Coronary artery (tissue), 2 donors: ENCODE measurements around the gene TRIM8.

Source experiments
- DNase-seq: peaks from one replicate; pipeline ENCODE4 v3.0.0-alpha.2; 2017; ENCODE audit warnings: low spot score
- H3K27ac ChIP-seq, 2 donors: fragments of 200-600 bp; sonication (generic); one replicate each; pipeline ENCODE4 v1.5.1; 2016 to 2019
- H3K4me3 ChIP-seq: fragments of 200-600 bp; sonication (generic); 2 replicates; pipeline ENCODE4 v1.5.1; 2016; ENCODE audit warnings: mild to moderate bottlenecking, moderate library complexity
- CTCF ChIP-seq: fragments of 200-600 bp; sonication (generic); IDR thresholded peaks from one replicate; pipeline ENCODE4 v1.5.1; 2019; ENCODE audit warnings: antibody characterized with exemption

TRIM8 gene

GRCh38 chr10:102627736-102628293 lies 16.5 kb upstream of the TRIM8 start:
- no peak overlapping the region for H3K4me3 ChIP-seq
- peak overlapping the region; percentile 82 to 86 for H3K27ac ChIP-seq
- no peak for TF ChIP-seq CTCF
- no peak for DNase-seq

- Histone ChIP-seq H3K4me3 (no peak overlapping the region), H3K27ac (peak overlapping the region; percentile 82 to 86)
- TF ChIP-seq CTCF, result no peak
- DNase-seq, result no peak
Measured at GRCh38 chr10:102628451-102628911, 15.8 kb upstream of the TRIM8 start.

- Histone ChIP-seq H3K27ac (peak overlapping the region; percentile 82 to 86), H3K4me3 (no peak overlapping the region)
- DNase-seq, result no peak
- TF ChIP-seq CTCF, result no peak
Measured at GRCh38 chr10:102629661-102630614, 14.3 kb upstream of the TRIM8 start.

- TF ChIP-seq CTCF, result no peak
- DNase-seq, result no peak
- Histone ChIP-seq H3K27ac (peak overlapping the region in 1 of 2 donors; percentile 73), H3K4me3 (no peak overlapping the region)
Measured at GRCh38 chr10:102630663-102631062, 13.6 kb upstream of the TRIM8 start.

- Histone ChIP-seq H3K4me3 (no peak overlapping the region), H3K27ac (peak overlapping the region in 1 of 2 donors; percentile 73)
- TF ChIP-seq CTCF, result no peak
- no peak for DNase-seq
Measured at GRCh38 chr10:102631525-102632393, 12.5 kb upstream of the TRIM8 start.

GRCh38 chr10:102632394-102633111 lies 11.7 kb upstream of the TRIM8 start:
- H3K27ac ChIP-seq, result peak overlapping the region; percentile 43 to 73
- no peak for DNase-seq
- peak overlapping the region; percentile 25 for H3K4me3 ChIP-seq
- no peak for TF ChIP-seq CTCF
